ENCODE results near the gene TSEN54.

DNA sequence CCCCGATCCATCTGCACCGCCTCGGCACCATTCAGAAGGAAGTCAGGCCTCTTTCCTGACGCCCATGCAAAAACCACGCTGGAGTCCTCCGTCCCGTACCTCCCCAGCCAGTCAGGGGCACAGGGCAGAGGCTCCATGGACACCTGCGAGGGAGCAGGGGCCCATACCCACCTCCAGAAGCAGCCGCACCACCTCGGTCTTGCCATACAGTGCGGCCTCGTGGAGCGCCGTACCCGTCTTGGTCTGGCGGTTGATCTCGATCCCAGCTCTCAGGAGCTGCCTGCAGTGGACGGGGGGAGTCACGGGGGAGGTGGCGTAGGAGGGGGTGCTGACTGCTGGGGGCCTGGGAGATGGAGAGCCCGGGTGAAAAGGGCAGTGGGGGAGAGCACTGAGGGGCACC is 10.2 kb upstream of the TSEN54 start:
- TF ChIP-seq, protein P1, sequence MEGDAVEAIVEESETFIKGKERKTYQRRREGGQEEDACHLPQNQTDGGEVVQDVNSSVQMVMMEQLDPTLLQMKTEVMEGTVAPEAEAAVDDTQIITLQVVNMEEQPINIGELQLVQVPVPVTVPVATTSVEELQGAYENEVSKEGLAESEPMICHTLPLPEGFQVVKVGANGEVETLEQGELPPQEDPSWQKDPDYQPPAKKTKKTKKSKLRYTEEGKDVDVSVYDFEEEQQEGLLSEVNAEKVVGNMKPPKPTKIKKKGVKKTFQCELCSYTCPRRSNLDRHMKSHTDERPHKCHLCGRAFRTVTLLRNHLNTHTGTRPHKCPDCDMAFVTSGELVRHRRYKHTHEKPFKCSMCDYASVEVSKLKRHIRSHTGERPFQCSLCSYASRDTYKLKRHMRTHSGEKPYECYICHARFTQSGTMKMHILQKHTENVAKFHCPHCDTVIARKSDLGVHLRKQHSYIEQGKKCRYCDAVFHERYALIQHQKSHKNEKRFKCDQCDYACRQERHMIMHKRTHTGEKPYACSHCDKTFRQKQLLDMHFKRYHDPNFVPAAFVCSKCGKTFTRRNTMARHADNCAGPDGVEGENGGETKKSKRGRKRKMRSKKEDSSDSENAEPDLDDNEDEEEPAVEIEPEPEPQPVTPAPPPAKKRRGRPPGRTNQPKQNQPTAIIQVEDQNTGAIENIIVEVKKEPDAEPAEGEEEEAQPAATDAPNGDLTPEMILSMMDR (IDR thresholded peaks at IDR 0.05) = no peak
- no peak for TF ChIP-seq POLR2AphosphoS5 (IDR thresholded peaks at IDR 0.05; ENCODE audit: low read depth, low read length)
- no peak for TF ChIP-seq TCF7L2 (IDR thresholded peaks at IDR 0.05; ENCODE audit: low read depth, low read length)
- no peak for TF ChIP-seq SIN3A (IDR thresholded peaks at IDR 0.05; ENCODE audit: borderline replicate concordance, insufficient read depth, low read depth, low read length)
- TF ChIP-seq, protein P2, sequence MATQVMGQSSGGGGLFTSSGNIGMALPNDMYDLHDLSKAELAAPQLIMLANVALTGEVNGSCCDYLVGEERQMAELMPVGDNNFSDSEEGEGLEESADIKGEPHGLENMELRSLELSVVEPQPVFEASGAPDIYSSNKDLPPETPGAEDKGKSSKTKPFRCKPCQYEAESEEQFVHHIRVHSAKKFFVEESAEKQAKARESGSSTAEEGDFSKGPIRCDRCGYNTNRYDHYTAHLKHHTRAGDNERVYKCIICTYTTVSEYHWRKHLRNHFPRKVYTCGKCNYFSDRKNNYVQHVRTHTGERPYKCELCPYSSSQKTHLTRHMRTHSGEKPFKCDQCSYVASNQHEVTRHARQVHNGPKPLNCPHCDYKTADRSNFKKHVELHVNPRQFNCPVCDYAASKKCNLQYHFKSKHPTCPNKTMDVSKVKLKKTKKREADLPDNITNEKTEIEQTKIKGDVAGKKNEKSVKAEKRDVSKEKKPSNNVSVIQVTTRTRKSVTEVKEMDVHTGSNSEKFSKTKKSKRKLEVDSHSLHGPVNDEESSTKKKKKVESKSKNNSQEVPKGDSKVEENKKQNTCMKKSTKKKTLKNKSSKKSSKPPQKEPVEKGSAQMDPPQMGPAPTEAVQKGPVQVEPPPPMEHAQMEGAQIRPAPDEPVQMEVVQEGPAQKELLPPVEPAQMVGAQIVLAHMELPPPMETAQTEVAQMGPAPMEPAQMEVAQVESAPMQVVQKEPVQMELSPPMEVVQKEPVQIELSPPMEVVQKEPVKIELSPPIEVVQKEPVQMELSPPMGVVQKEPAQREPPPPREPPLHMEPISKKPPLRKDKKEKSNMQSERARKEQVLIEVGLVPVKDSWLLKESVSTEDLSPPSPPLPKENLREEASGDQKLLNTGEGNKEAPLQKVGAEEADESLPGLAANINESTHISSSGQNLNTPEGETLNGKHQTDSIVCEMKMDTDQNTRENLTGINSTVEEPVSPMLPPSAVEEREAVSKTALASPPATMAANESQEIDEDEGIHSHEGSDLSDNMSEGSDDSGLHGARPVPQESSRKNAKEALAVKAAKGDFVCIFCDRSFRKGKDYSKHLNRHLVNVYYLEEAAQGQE (IDR thresholded peaks at IDR 0.05; ENCODE audit: insufficient read depth in 1 of 2, low read depth in 2 of 2, low read length in 1 of 2) = no peak

Data from Panc1 (cell line).